Measurements from ENCODE around the gene KLHDC3. TPM values are rescaled to one million over a fixed set of nuclear protein-coding genes. Genes with fewer than 3 reads are reported as not detected.

The KLHDC3 gene
- total RNA-seq, 4 donors from 2014 or later = 88.0 to 175 (median 98.1) TPM

- no peak overlapping the region for H3K27ac ChIP-seq (replicated peaks in 1 of 4)
- TF ChIP-seq CTCF (IDR thresholded peaks at IDR 0.05) (no peak), POLR2A (IDR thresholded peaks at IDR 0.05; ENCODE audit: low read depth) (no peak)
- no peaks in the 10 kb centered on the region for H3K27me3 ChIP-seq
- H3K36me3 ChIP-seq = peaks cover 64 to 72% (median 67%) of the 10 kb centered on the region in 4 donors
- WGBS = 81% methylated on average over 5 of the region's 5 CpGs
- H3K4me3 ChIP-seq = no peak overlapping the region
- intact Hi-C loops (cut with DNase I) = no loop called here
- peaks cover 16 to 28% (median 22%) of the 10 kb centered on the region in 4 donors for H3K4me1 ChIP-seq
- H3K9me3 ChIP-seq = no peaks in the 10 kb centered on the region
- no peak for DNase-seq (ENCODE audit: extremely low spot score)
These were observed 12.3 kb downstream of the KLHDC3 start for GRCh38 chr6:43026365-43026764.

- intact Hi-C loops (cut with DNase I) = no loop called here
- Histone ChIP-seq H3K4me1 (peaks cover 0 to 7% (median 1%) of the 10 kb centered on the region in 4 donors), H3K27ac (replicated peaks in 1 of 4) (no peak overlapping the region), H3K4me3 (no peak overlapping the region), H3K27me3 (no peaks in the 10 kb centered on the region), H3K36me3 (peaks cover 65 to 96% (median 82%) of the 10 kb centered on the region in 4 donors), H3K9me3 (no peaks in the 10 kb centered on the region)
- WGBS = 90% methylated on average over 9 of the region's 9 CpGs
- TF ChIP-seq POLR2A (IDR thresholded peaks at IDR 0.05; ENCODE audit: low read depth) (no peak), CTCF (IDR thresholded peaks at IDR 0.05) (no peak)
- no peak for DNase-seq (ENCODE audit: extremely low spot score)
These were observed 15.1 kb downstream of the KLHDC3 start for GRCh38 chr6:43029120-43029519.

GRCh38 chr6:43032326-43032725 is 18.3 kb downstream of the KLHDC3 start:
- H3K36me3 ChIP-seq = peaks cover 41 to 98% (median 74%) of the 10 kb centered on the region in 4 donors
- no peak overlapping the region for H3K27ac ChIP-seq (replicated peaks in 1 of 4)
- intact Hi-C loops (cut with DNase I) = no loop called here
- no peak overlapping the region for H3K4me3 ChIP-seq
- TF ChIP-seq EP300 (IDR thresholded peaks at IDR 0.05) (no peak), CTCF (IDR thresholded peaks at IDR 0.05) (no peak)
- no peaks in the 10 kb centered on the region for H3K27me3 ChIP-seq
- H3K9me3 ChIP-seq = no peaks in the 10 kb centered on the region
- WGBS = 96% methylated on average over 4 of the region's 4 CpGs
- peaks cover 9 to 12% (median 10%) of the 10 kb centered on the region in 4 donors for H3K4me1 ChIP-seq
- no peak for DNase-seq (ENCODE audit: extremely low spot score)

- no peaks in the 10 kb centered on the region for H3K9me3 ChIP-seq
- no peak overlapping the region for H3K27ac ChIP-seq (replicated peaks in 1 of 4)
- H3K27me3 ChIP-seq = no peaks in the 10 kb centered on the region
- TF ChIP-seq POLR2A (IDR thresholded peaks at IDR 0.05; ENCODE audit: low read depth) = no peak
- TF ChIP-seq POLR2AphosphoS5 (IDR thresholded peaks at IDR 0.05) = no peak
- TF ChIP-seq CTCF (IDR thresholded peaks at IDR 0.05) = no peak
- no peak for TF ChIP-seq EP300 (IDR thresholded peaks at IDR 0.05)
- intact Hi-C loops (cut with DNase I) = no loop called here
- 97% methylated on average over 2 of the region's 2 CpGs for WGBS
- H3K36me3 ChIP-seq = peaks cover 34 to 98% (median 73%) of the 10 kb centered on the region in 4 donors
- no peak overlapping the region for H3K4me3 ChIP-seq
- peaks cover 9 to 12% (median 10%) of the 10 kb centered on the region in 4 donors for H3K4me1 ChIP-seq
- DNase-seq (ENCODE audit: extremely low spot score) = no peak
These were observed 19.6 kb downstream of the KLHDC3 start for GRCh38 chr6:43033496-43034189.

GRCh38 chr6:43034190-43034525 is 20.1 kb downstream of the KLHDC3 start:
- DNase-seq (ENCODE audit: extremely low spot score) = no peak
- Histone ChIP-seq H3K4me3 (no peak overlapping the region), H3K9me3 (no peaks in the 10 kb centered on the region), H3K27me3 (no peaks in the 10 kb centered on the region), H3K27ac (replicated peaks in 1 of 4) (no peak overlapping the region), H3K36me3 (peaks cover 33 to 98% (median 73%) of the 10 kb centered on the region in 4 donors), H3K4me1 (peaks cover 9 to 12% (median 10%) of the 10 kb centered on the region in 4 donors)
- 83% methylated on average over 2 of the region's 2 CpGs for WGBS
- intact Hi-C loops (cut with DNase I) = no loop called here
- TF ChIP-seq POLR2AphosphoS5 (IDR thresholded peaks at IDR 0.05) (no peak), EP300 (IDR thresholded peaks at IDR 0.05) (no peak)
